Measurements from ENCODE around the gene PHACTR4.
"Not testable (repeated sequence)": the region's sequence is repeated elsewhere in the genome, so short reads cannot be mapped to it uniquely, and the experiment has no call there.

Gene PHACTR4
- total RNA-seq, result 26.8 reads per million, percentile 53 among the genes with 10 or more reads in this experiment

DNA sequence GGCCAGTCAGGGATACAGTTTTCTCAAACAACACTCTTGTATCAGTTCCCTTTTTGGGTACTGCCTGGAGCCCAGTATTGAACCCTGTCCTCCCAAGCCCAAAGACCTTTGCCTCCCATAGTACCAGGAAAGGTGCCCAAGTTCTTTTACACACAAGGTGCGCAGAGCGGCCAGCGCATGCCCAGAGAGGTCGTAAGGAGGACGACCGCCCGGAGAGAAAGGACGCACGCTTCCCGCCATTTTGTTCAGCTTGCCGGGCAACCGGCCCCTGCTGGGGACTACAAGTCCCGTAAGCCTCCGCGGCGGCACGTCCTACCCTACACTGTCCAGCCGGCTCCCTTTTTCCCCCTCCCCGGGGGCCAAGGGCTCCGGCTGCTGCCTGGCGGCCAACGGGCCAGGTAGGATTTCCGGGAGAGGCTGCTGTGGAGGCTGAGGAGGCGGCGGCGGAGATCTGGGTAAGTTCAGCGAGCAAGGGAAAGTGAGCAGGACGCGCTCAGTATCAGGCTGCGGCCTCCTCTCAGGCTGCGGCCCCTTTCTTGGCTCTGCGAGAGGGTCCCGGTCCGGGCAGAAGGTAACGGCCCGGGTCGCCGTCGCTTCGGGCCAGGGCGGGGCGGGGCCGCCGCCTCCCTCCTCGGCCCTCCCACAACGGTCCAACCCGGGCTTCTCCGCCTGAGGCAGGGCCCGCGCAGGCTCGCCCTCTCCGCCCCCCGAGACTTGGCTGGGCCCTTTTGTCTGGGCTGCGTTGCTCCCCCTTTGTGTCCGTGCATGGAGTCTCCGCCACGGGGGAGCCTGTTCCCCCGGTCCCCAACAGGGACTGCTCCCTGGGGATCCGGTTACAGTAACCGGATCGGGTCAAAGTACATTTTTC lies at the start of gene PHACTR4:
Gene PHACTR4 (plus strand): TSS at position 370 of the 868 bp plus-strand sequence. CDS start 37,708 bp downstream, outside the sequence.
- DNase-seq, result peak; percentile 70

- no peak for DNase-seq
These were observed 47.3 kb upstream of the PHACTR4 start for GRCh38 chr1:28322194-28322593.

GRCh38 chr1:28323720-28324119 lies 45.8 kb upstream of the PHACTR4 start:
- no peak for DNase-seq

GRCh38 chr1:28326515-28326914 lies 43.0 kb upstream of the PHACTR4 start:
- DNase-seq, result no peak

- DNase-seq, result no peak
These were observed 42.6 kb upstream of the PHACTR4 start for GRCh38 chr1:28326984-28327383.

DNA sequence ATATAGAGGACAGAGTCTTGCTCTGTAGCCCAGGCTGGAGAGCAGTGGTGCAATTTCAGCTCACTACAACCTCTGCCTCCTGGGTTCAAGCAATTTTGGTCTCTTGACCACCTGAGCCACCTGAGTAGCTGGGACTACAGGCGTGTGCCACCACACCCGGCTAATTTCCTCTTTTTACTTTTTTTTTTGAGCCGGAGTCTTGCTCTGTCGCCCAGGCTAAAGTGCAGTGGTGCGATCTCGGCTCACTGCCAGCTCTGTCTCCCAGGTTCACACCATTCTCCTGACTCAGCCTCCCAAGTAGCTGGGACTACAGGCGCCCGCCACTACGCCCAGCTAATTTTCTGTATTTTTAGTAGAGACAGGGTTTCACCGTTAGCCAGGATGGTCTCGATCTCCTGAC lies 42.1 kb upstream of the PHACTR4 start:
- not testable (repeated sequence) for DNase-seq

DNA sequence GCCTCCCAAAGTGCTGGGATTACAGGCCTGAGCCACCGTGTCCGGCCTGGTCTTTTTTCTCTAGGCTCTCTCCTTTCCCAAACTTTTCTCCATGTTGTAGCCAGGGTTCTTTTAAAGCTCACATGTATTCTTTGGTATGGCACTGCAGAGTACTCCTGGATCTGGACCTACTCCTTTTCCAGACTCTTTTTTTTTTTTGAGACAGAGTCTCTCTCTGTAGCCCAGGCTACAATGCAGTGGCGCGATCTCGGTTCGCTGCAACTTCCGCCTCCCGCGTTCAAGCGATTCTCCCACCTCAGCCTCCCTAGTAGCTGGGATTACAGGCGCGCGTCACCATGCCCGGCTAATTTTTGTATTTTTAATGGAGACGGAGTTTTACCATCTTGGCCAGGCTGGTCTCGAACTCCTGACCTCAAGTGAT lies 41.3 kb upstream of the PHACTR4 start:
- no peak for DNase-seq

GRCh38 chr1:28329395-28330153 lies 40.0 kb upstream of the PHACTR4 start:
- no peak for DNase-seq

GRCh38 chr1:28338897-28339296 lies 30.6 kb upstream of the PHACTR4 start:
- DNase-seq, result no peak

DNA sequence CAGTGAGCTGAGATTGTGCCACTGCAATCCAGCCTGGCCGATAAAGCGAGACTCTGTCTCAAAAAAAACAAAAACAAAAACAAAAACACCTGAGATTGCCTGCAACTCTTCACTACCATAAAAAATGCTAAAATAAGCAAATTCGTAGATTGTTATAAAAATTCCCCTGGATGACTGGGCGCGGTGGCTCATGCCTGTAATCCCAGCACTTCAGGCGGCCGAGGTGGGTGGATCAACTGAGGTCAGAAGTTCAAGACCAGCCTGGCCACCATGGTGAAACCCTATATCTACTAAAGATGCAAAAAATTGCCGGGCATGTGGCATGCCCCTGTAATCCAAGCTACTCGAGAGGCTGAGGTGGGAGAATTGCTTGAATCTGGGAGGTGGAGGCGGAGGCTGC lies 30.0 kb upstream of the PHACTR4 start:
- no peak for DNase-seq

GRCh38 chr1:28340221-28340974 lies 29.1 kb upstream of the PHACTR4 start:
- DNase-seq, result no peak

DNA sequence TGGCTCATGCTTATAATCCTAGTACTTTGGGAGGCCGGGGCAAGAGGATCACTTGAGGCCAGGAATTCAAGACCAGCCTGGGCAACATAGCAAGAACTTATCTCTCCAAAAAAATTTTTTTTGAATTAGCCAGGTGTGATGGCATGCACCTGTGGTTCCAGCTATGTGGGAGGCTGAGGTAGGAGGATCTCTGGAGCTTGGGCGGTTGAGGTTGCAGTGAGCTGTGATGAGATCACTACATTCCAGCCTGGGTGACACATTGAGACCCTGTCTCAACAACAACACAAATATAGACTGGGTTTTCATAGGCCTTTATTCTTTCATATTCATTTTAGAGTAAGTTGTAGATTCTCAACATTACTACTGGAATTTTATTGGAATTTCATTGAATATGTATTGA lies 27.9 kb upstream of the PHACTR4 start:
- no peak for DNase-seq

DNA sequence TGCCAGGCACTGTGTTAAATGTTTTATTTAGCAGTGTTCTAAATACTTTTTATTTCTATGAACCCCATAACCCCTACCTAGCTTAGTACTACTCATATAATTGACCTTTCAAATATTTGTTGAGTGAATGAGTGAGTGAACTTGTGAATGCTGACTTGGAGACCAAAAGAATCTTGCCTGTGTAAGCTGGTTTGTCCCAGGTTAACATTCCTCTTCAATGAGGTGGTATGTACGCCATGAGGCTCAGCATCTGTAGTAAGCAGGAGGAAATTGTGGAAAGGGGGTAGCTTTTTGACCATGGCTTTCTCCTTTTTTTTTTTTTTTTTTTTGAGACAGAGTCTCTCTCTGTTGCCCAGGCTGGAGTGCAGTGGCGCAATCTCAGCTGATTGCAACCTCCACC lies 26.1 kb upstream of the PHACTR4 start:
- no peak for DNase-seq

DNA sequence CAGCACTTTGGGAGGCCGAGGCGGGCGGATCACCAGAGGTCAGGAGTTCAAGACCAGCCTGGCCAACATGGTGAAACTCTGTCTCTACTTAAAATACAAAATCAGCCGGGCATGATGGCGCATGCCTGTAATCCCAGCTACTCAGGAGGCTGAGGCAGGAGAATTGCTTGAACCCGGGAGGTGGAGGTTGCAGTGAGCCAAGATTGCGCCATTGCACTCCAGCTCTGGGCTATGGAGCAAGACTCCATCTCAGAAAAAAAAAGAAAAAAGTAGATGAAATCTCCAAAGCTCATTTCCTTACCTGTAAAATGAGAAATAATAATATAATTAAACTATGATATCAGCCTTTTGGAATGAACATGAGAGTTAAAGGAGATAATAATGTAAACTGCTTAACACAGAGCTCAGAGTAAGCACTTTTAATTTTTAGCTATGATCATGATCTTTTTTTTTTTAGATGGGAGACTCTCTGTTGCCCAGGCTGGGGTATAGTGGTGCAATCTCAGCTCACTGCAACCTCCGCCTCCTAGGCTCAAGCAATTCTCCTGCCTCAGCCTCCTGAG lies 16.2 kb upstream of the PHACTR4 start:
- not testable (repeated sequence) for DNase-seq

- no peak for DNase-seq
These were observed 15.4 kb upstream of the PHACTR4 start for GRCh38 chr1:28354121-28354520.

DNA sequence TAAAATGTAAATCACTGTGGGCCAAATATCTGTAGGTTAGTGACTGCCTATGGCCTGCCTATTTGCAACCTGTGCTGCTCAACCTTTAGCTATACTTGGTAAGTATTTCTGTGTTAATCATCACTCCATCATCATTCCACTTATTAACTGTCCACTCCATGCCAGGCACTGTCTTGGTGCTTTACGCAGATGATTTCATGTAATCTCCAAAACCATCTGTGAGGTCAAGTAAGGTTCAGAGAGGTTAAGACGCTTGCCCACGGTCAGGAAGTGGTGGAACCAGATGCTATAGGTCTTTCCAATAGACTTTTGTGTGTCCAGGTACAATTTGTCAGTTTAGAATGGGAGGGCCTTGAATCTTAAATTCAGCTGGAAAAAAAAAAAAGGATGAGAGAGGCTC lies 10.8 kb upstream of the PHACTR4 start:
- DNase-seq, result no peak

DNA sequence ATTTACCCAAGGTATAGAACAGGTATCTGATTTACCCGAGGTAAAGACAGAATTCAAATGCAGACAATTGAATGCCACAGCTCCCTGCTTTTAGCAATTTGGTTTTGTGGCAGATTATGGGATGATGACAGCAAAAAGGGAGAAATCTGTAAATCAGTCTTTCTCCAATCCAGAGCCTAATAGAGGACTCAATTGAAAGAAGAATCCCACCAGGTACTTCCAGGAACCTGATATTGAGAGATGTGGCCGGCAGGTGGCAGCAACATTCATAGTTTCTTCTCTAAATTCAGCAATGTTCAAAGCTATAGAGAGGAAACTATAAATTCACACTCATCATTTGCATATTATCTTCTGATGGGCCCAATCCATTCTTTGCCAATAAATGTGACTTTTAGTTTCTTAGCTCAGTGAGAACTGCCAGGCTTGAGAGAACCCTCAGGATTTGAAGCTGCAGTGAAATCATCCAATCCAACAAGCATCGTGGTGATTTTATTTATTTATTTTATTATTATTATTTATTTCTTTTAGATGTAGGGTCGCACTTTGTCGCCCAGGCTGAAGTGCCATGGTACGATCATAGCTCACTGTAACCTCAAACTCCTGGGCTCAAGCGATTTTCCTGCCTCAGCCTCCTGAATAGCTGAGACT lies 9.8 kb upstream of the PHACTR4 start:
- peak; percentile 64 for DNase-seq

- no peak for DNase-seq
These were observed 4.7 kb upstream of the PHACTR4 start for GRCh38 chr1:28364888-28365287.

DNA sequence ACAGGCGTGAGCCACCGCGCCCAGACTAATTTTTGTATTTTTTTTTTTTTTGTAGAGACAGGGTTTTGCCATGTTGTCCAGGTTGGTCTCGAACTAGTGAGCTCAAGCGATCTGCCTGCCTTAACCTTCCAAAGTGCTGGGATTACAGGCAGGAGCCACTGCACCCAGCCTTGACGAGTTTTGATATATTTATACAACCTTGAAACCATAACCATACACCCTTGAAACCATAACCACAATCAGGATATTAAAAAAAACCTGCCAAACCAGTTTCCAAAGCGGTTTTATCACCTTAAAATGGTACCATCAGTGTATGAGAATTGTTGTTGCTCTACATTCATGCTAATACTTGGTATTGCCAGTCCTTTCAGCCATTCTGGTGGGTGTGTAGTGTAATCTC lies 3.7 kb upstream of the PHACTR4 start:
- DNase-seq, result no peak

- not testable (repeated sequence) for DNase-seq
These were observed 932 bp upstream of the PHACTR4 start for GRCh38 chr1:28368608-28369007.

GRCh38 chr1:28370239-28371009 lies 884 bp downstream of the PHACTR4 start:
- DNase-seq, result peak; percentile 21
